Hepatocyte (in vitro differentiated cells): ENCODE measurements around the gene OPA1. TPM values are rescaled to one million over a fixed set of nuclear protein-coding genes. Genes with fewer than 3 reads are reported as not detected.

Experiments used
- DNase-seq: peaks from one replicate; pipeline ENCODE4 v3.0.0-alpha.2; 2016; ENCODE audit warnings: low spot score
- H2AFZ ChIP-seq: fragments of 200-600 bp; sonication (generic); 2 replicates; pipeline ENCODE4 v1.6.0; 2016; ENCODE audit warnings: antibody characterized with exemption, mild to moderate bottlenecking
- H3K27ac ChIP-seq: fragments of 200-600 bp; sonication (generic); 2 replicates; pipeline ENCODE4 v1.5.1; 2016; ENCODE audit warnings: mild to moderate bottlenecking
- H3K27me3 ChIP-seq: fragments of 200-600 bp; sonication (generic); 2 replicates; pipeline ENCODE4 v1.6.1; 2016
- H3K36me3 ChIP-seq: fragments of 200-600 bp; sonication (generic); replicated peaks from 2 replicates; pipeline ENCODE4 v1.5.1; 2016; ENCODE audit warnings: low read depth; ENCODE audit not compliant: insufficient read depth
- H3K4me1 ChIP-seq: fragments of 200-600 bp; sonication (generic); 2 replicates; pipeline ENCODE4 v1.5.1; 2016; ENCODE audit warnings: mild to moderate bottlenecking, moderate library complexity; ENCODE audit not compliant: insufficient read depth
- H3K4me2 ChIP-seq: fragments of 200-600 bp; sonication (generic); 2 replicates; pipeline ENCODE4 v1.6.0; 2016
- H3K4me3 ChIP-seq: fragments of 200-600 bp; sonication (generic); 2 replicates; pipeline ENCODE4 v1.5.1; 2016; ENCODE audit warnings: mild to moderate bottlenecking
- H3K79me2 ChIP-seq: fragments of 200-600 bp; sonication (generic); 2 replicates; pipeline ENCODE4 v1.6.0; 2017; ENCODE audit warnings: mild to moderate bottlenecking
- H3K9me2 ChIP-seq: fragments of 200-600 bp; sonication (generic); replicated peaks from 2 replicates; pipeline ENCODE4 v1.6.0; 2017; ENCODE audit warnings: mild to moderate bottlenecking; ENCODE audit not compliant: insufficient read depth
- H3K9me3 ChIP-seq: fragments of 200-600 bp; sonication (generic); 2 replicates; pipeline ENCODE4 v1.5.1; 2016; ENCODE audit warnings: low read depth, mild to moderate bottlenecking
- H4K20me1 ChIP-seq: fragments of 200-600 bp; sonication (generic); 2 replicates; pipeline ENCODE4 v1.6.0; 2016; ENCODE audit warnings: mild to moderate bottlenecking; ENCODE audit not compliant: insufficient read depth, poor library complexity, severe bottlenecking
- EZH2 ChIP-seq: fragments of 200-600 bp; sonication (generic); IDR thresholded peaks from 2 replicates; pipeline ENCODE4 v1.6.1; 2016; ENCODE audit warnings: antibody characterized with exemption, mild to moderate bottlenecking, borderline replicate concordance
- EZH2phosphoT487 ChIP-seq: fragments of 200-600 bp; sonication (generic); IDR thresholded peaks from one replicate; pipeline ENCODE4 v1.6.1; 2018; ENCODE audit warnings: antibody characterized with exemption, mild to moderate bottlenecking, low read depth, moderate library complexity; ENCODE audit not compliant: unreplicated experiment, severe bottlenecking
- WGBS: methylation state at CpG from one replicate; pipeline ENCODE4 v1.1.6; 2016; ENCODE audit warnings: low lambda C conversion rate; ENCODE audit errors: missing lambda C conversion rate; 5-methylcytosine and 5-hydroxymethylcytosine counted together
- polyA plus RNA-seq: library from polyadenylated mRNA; unstranded; fragments of >200 nt; fragmentation: Nextera tagmentation; extraction: Ambion mirVana; gene quantifications from 2 replicates; pipeline ENCODE4 v1.2.1, GENCODE V29; 2016
- small RNA-seq: library from RNA; depleted of rRNA; stranded (forward); fragments of <200 nt; gene quantifications from one replicate; pipeline ENCODE3, GENCODE V24; 2014
- total RNA-seq: library from RNA; depleted of rRNA; stranded (reverse); fragments of >200 nt; gene quantifications from 2 replicates; pipeline ENCODE4 v1.2.3, GENCODE V29; 2014
- TF ChIP-seq, protein P1 (sequence below): fragments of 200-600 bp; sonication (generic); IDR thresholded peaks from 2 replicates; pipeline ENCODE4 v1.5.1; 2016; ENCODE audit warnings: antibody characterized with exemption, mild to moderate bottlenecking; ENCODE audit not compliant: poor library complexity

The OPA1 gene
- total and polyA plus RNA-seq, 2 experiments from 2014 or later, result 17.7 to 49.0 TPM

- H3K4me1 ChIP-seq, result peaks cover 27% of the 10 kb centered on the region
- H3K4me3 ChIP-seq, result no peak overlapping the region
- H3K79me2 ChIP-seq, result no peaks in the 10 kb centered on the region
- no peak overlapping the region for H2AFZ ChIP-seq
- no peaks in the 10 kb centered on the region for H3K9me2 ChIP-seq
- no peak overlapping the region for H3K27ac ChIP-seq
- WGBS, result 93% methylated on average over 5 of the region's 5 CpGs
- no peaks in the 10 kb centered on the region for H3K27me3 ChIP-seq
- TF ChIP-seq, protein P1, sequence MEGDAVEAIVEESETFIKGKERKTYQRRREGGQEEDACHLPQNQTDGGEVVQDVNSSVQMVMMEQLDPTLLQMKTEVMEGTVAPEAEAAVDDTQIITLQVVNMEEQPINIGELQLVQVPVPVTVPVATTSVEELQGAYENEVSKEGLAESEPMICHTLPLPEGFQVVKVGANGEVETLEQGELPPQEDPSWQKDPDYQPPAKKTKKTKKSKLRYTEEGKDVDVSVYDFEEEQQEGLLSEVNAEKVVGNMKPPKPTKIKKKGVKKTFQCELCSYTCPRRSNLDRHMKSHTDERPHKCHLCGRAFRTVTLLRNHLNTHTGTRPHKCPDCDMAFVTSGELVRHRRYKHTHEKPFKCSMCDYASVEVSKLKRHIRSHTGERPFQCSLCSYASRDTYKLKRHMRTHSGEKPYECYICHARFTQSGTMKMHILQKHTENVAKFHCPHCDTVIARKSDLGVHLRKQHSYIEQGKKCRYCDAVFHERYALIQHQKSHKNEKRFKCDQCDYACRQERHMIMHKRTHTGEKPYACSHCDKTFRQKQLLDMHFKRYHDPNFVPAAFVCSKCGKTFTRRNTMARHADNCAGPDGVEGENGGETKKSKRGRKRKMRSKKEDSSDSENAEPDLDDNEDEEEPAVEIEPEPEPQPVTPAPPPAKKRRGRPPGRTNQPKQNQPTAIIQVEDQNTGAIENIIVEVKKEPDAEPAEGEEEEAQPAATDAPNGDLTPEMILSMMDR, result no peak
- no peak for TF ChIP-seq EZH2
- TF ChIP-seq EZH2phosphoT487, result no peak
- DNase-seq, result no peak
- H3K4me2 ChIP-seq, result no peak overlapping the region
- no peaks in the 10 kb centered on the region for H3K9me3 ChIP-seq
- no peaks in the 10 kb centered on the region for H3K36me3 ChIP-seq
- no peaks in the 10 kb centered on the region for H4K20me1 ChIP-seq
Observed at GRCh38 chr3:193746832-193747231, 153.8 kb downstream of the OPA1 start.

Small RNA genes lying within 50 kb of the gene (small RNA-seq; reads per million reads assigned to genes)
- gene RF00019 (not detected), gene RN7SL447P (not detected)

Other genes starting within 250 kb of the OPA1 start
- 0.12 TPM in 1 of 2 replicates, not detected in the other for gene ATP13A5, start 214.5 kb upstream of the OPA1 start, total RNA-seq
- gene ATP13A5, start 214.5 kb upstream of the OPA1 start, polyA plus RNA-seq, result 0.10 TPM in 1 of 2 replicates, not detected in the other
- gene ATP13A4, start 38.3 kb upstream of the OPA1 start, total RNA-seq, result 14.2 and 18.2 TPM in 2 replicates
- gene ATP13A4, start 38.3 kb upstream of the OPA1 start, polyA plus RNA-seq, result 5.2 and 7.1 TPM in 2 replicates